ENCODE measurements around the gene ARCN1. TPM values are rescaled to one million over a fixed set of nuclear protein-coding genes. Genes with fewer than 3 reads are reported as not detected.

ARCN1 gene
- total RNA-seq, 6 donors from 2014 or later = 29.3 to 121 (median 94.6) TPM

- DNase-seq = peak; percentile 85 to 95
- TF ChIP-seq POLR2AphosphoS5 (IDR thresholded peaks at IDR 0.05) (peak in 1 of 2 donors; percentile 8), POLR2A (IDR thresholded peaks at IDR 0.05) (peak in 1 of 4 donors; percentile 25), CTCF (IDR thresholded peaks at IDR 0.05) (peak in 3 of 6 experiments; percentile 17 to 28 (median 25)), EP300 (IDR thresholded peaks at IDR 0.05) (no peak)
- Histone ChIP-seq H3K4me3 (peak overlapping the region in 3 of 4 donors; percentile 19 to 46 (median 34)), H3K36me3 (peaks cover 0 to 90% (median 35%) of the 10 kb centered on the region in 4 donors), H3K27ac (peak overlapping the region; percentile 46 to 76 (median 69)), H3K9me3 (no peaks in the 10 kb centered on the region), H3K27me3 (no peaks in the 10 kb centered on the region), H3K4me1 (peaks cover 30 to 49% (median 38%) of the 10 kb centered on the region in 4 donors)
- ATAC-seq (ENCODE audit: low FRiP score in 2 of 2) = peak; percentile 73 to 89
- 29 to 32% methylated on average over 23 to 40 of the region's 41 CpGs for WGBS, 2 donors
These were observed 62.4 kb downstream of the ARCN1 start for GRCh38 chr11:118634431-118635236.

DNA sequence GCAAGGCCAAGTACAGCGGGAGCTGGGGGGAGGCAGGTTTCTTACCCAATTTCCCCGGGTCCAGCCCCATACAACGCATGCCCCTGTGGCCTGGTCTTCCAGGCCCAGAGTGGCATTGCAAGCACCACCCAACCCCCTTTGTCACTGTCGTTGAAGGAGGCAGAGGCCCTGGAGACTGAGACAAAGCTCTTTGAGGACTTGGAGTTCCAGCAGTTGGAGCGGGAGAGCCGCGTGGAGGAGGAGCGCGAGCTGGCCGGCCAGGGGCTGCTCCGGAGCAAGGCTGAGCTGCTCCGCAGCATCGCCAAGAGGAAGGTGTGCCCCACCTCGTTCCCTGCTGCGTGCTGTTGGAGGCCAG, 63.0 kb downstream of the ARCN1 start:
- Histone ChIP-seq H3K4me1 (peaks cover 24 to 44% (median 34%) of the 10 kb centered on the region in 4 donors), H3K27ac (peak overlapping the region; percentile 46 to 76 (median 69)), H3K9me3 (no peaks in the 10 kb centered on the region), H3K36me3 (peaks cover 0 to 90% (median 40%) of the 10 kb centered on the region in 4 donors), H3K4me3 (peak overlapping the region in 3 of 4 donors; percentile 19 to 46 (median 34)), H3K27me3 (no peaks in the 10 kb centered on the region)
- WGBS, 2 donors = 50 to 58% methylated on average over 11 to 15 of the region's 15 CpGs
- ATAC-seq (ENCODE audit: low FRiP score in 2 of 2) (peak in 1 of 2 donors; percentile 11), DNase-seq (peak; percentile 56 to 83)
- TF ChIP-seq POLR2A (IDR thresholded peaks at IDR 0.05) (no peak), CTCF (IDR thresholded peaks at IDR 0.05) (no peak), POLR2AphosphoS5 (IDR thresholded peaks at IDR 0.05) (no peak), EP300 (IDR thresholded peaks at IDR 0.05) (no peak)

DNA sequence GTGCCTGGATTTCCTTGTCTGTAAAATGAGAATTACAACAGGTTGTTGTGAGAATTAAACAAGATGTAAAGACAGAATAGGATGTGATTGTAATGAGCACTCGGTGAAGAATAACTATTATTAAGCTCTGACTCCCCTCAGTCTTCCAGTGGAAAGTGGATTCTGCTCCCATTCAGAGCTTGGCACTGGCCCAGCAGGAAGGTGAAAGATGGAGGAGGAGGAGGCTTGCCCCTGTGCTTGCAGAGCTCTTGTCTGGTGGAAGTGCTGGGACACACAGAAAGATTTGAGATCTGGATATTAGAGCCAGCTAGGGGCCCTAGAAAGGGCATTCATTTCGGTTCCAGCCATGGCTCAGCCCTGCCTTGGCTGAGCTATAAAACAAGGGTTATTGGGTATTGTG, 63.4 kb downstream of the ARCN1 start:
- DNase-seq (no peak), ATAC-seq (ENCODE audit: low FRiP score in 2 of 2) (no peak)
- WGBS, 2 donors = 65 to 70% methylated on average over 2 of the region's 2 CpGs
- Histone ChIP-seq H3K27ac (peak overlapping the region in 3 of 4 donors; percentile 65 to 76 (median 73)), H3K4me3 (peak overlapping the region in 1 of 4 donors; percentile 46), H3K9me3 (no peaks in the 10 kb centered on the region), H3K4me1 (peaks cover 19 to 39% (median 30%) of the 10 kb centered on the region in 4 donors), H3K36me3 (peaks cover 0 to 91% (median 41%) of the 10 kb centered on the region in 4 donors), H3K27me3 (no peaks in the 10 kb centered on the region)
- no peak for TF ChIP-seq CTCF (IDR thresholded peaks at IDR 0.05)
- TF ChIP-seq POLR2AphosphoS5 (IDR thresholded peaks at IDR 0.05) = no peak
- TF ChIP-seq POLR2A (IDR thresholded peaks at IDR 0.05) = no peak
- no peak for TF ChIP-seq EP300 (IDR thresholded peaks at IDR 0.05)

- peaks cover 15 to 32% (median 22%) of the 10 kb centered on the region in 4 donors for H3K4me1 ChIP-seq
- TF ChIP-seq POLR2A (IDR thresholded peaks at IDR 0.05) = no peak
- no peak for TF ChIP-seq EP300 (IDR thresholded peaks at IDR 0.05)
- TF ChIP-seq POLR2AphosphoS5 (IDR thresholded peaks at IDR 0.05) = no peak
- no peak for TF ChIP-seq CTCF (IDR thresholded peaks at IDR 0.05)
- DNase-seq = no peak
- ATAC-seq (ENCODE audit: low FRiP score in 2 of 2) = no peak
- no peaks in the 10 kb centered on the region for H3K9me3 ChIP-seq
- H3K27ac ChIP-seq = peak overlapping the region in 1 of 4 donors; percentile 7
- H3K36me3 ChIP-seq = peaks cover 0 to 92% (median 40%) of the 10 kb centered on the region in 4 donors
- 74 to 78% methylated on average over 8 of the region's 8 CpGs for WGBS, 2 donors
- H3K4me3 ChIP-seq = no peak overlapping the region
- H3K27me3 ChIP-seq = no peaks in the 10 kb centered on the region
These were observed 64.5 kb downstream of the ARCN1 start for GRCh38 chr11:118636569-118637290.

Measured in upper lobe of left lung (tissue), 6 donors.